ENCODE measurements around the gene UBFD1. TPM values are rescaled to one million over a fixed set of nuclear protein-coding genes. Genes with fewer than 3 reads are reported as not detected.

Gene UBFD1
- polyA plus RNA-seq, 3 donors, result 8.0 to 8.9 (median 8.0) TPM

- peaks cover 45% of the 10 kb centered on the region for H3K4me1 Mint-ChIP-seq
- H3K27me3 Mint-ChIP-seq (ENCODE audit: low read depth in 3 of 3), result no peaks in the 10 kb centered on the region
- Histone ChIP-seq H3K4me3 (replicated peaks in 1 of 3; ENCODE audit: low read depth in 2 of 3, low read length in 3 of 3) (no peak overlapping the region), H3K27me3 (ENCODE audit: control insufficient read depth in 2 of 2, insufficient read depth in 2 of 2, low read length in 2 of 2) (no peaks in the 10 kb centered on the region), H3K36me3 (replicated peaks in 1 of 2; ENCODE audit: control insufficient read depth in 1 of 2, insufficient read depth in 2 of 2, low read length in 2 of 2) (no peaks in the 10 kb centered on the region), H3K4me2 (replicated peaks; ENCODE audit: extremely low read depth, low read length, poor library complexity, severe bottlenecking) (peak overlapping the region; percentile 7), H3K27ac (ENCODE audit: low read depth in 1 of 2, low read length in 2 of 2) (peak overlapping the region; percentile 9 to 62), H2AFZ (ENCODE audit: insufficient read depth, low read depth, low read length, poor library complexity, severe bottlenecking) (peak overlapping the region; percentile 49), H3K4me1 (ENCODE audit: control insufficient read depth in 1 of 2, insufficient read depth in 2 of 2, low read length in 2 of 2) (peaks cover 51 to 53% of the 10 kb centered on the region in 2 donors), H3K9ac (ENCODE audit: insufficient read depth, low read length, poor library complexity, severe bottlenecking) (no peak overlapping the region), H4K20me1 (ENCODE audit: insufficient read depth, low read length) (no peaks in the 10 kb centered on the region), H3K79me2 (ENCODE audit: insufficient read depth, low read length) (peaks cover 5% of the 10 kb centered on the region), H3K9me3 (replicated peaks in 1 of 2; ENCODE audit: control insufficient read depth in 1 of 2, insufficient read depth in 1 of 2, low read length in 2 of 2) (no peaks in the 10 kb centered on the region)
- no peak overlapping the region for H3K4me3 Mint-ChIP-seq
- no peaks in the 10 kb centered on the region for H3K9me3 Mint-ChIP-seq
- H3K27ac Mint-ChIP-seq, result peak overlapping the region in 6 of 7 donors; percentile 19 to 82 (median 57)
- DNase-seq, result peak in 1 of 3 donors; percentile 46
- WGBS (ENCODE audit: insufficient coverage), result 80% methylated on average over 1 of the region's 4 CpGs
- no peak for TF ChIP-seq CTCF (IDR thresholded peaks at IDR 0.05)
- H3K36me3 Mint-ChIP-seq, result peaks cover 4 to 5% of the 10 kb centered on the region in 2 donors
- intact Hi-C loops (cut with micrococcal nuclease), result loop anchor here in 1 of 2 donors (10.0 kb wide), 1 partner anchor 128 kb away; the partner anchor contains the start of genes DCTN5 and PALB2
Measured at GRCh38 chr16:23516366-23517137, 41.0 kb upstream of the UBFD1 start.

- Histone ChIP-seq H3K9me3 (replicated peaks in 1 of 2; ENCODE audit: control insufficient read depth in 1 of 2, insufficient read depth in 1 of 2, low read length in 2 of 2) (no peaks in the 10 kb centered on the region), H3K4me1 (ENCODE audit: control insufficient read depth in 1 of 2, insufficient read depth in 2 of 2, low read length in 2 of 2) (peaks cover 65% of the 10 kb centered on the region in 2 donors), H3K27me3 (ENCODE audit: control insufficient read depth in 2 of 2, insufficient read depth in 2 of 2, low read length in 2 of 2) (no peaks in the 10 kb centered on the region), H3K36me3 (replicated peaks in 1 of 2; ENCODE audit: control insufficient read depth in 1 of 2, insufficient read depth in 2 of 2, low read length in 2 of 2) (no peaks in the 10 kb centered on the region), H3K4me3 (replicated peaks in 1 of 3; ENCODE audit: low read depth in 2 of 3, low read length in 3 of 3) (peak overlapping the region in 1 of 3 experiments; percentile 25), H2AFZ (ENCODE audit: insufficient read depth, low read depth, low read length, poor library complexity, severe bottlenecking) (peak overlapping the region; percentile 24), H4K20me1 (ENCODE audit: insufficient read depth, low read length) (no peaks in the 10 kb centered on the region), H3K4me2 (replicated peaks; ENCODE audit: extremely low read depth, low read length, poor library complexity, severe bottlenecking) (peak overlapping the region; percentile 29), H3K79me2 (ENCODE audit: insufficient read depth, low read length) (peaks cover 5% of the 10 kb centered on the region), H3K27ac (ENCODE audit: low read depth in 1 of 2, low read length in 2 of 2) (peak overlapping the region; percentile 49 to 88), H3K9ac (ENCODE audit: insufficient read depth, low read length, poor library complexity, severe bottlenecking) (no peak overlapping the region)
- Mint-ChIP-seq H3K4me1 (peaks cover 55% of the 10 kb centered on the region), H3K36me3 (peaks cover 7 to 13% of the 10 kb centered on the region in 2 donors), H3K27me3 (ENCODE audit: low read depth in 3 of 3) (no peaks in the 10 kb centered on the region), H3K27ac (peak overlapping the region; percentile 87 to 97 (median 92)), H3K4me3 (peak overlapping the region; percentile 30 to 43), H3K9me3 (no peaks in the 10 kb centered on the region)
- 0% methylated on average over 2 of the region's 3 CpGs for WGBS (ENCODE audit: insufficient coverage)
- intact Hi-C loops (cut with micrococcal nuclease), result loop anchor here in 1 of 2 donors (10.0 kb wide), 1 partner anchor 126 kb away; the partner anchor contains the start of genes DCTN5 and PALB2
- no peak for TF ChIP-seq CTCF (IDR thresholded peaks at IDR 0.05)
- DNase-seq, result peak; percentile 66 to 88 (median 75)
Measured at GRCh38 chr16:23518435-23518891, 39.1 kb upstream of the UBFD1 start.
